Activated B cell treated with CpG ODN at 0.5 μM for 24 hours (primary cell): Measurements from ENCODE around the gene PKD2. TPM values are rescaled to one million over a fixed set of nuclear protein-coding genes. Genes with fewer than 3 reads are reported as not detected.
"Not testable (repeated sequence)": the region's sequence is repeated elsewhere in the genome, so short reads cannot be mapped to it uniquely, and the experiment has no call there.

Experiments
- ATAC-seq: fragments of 200-7000 bp; cut with Tn5 transposase; one replicate; pipeline ENCODE4 v1.10.0; 2021; ENCODE audit warnings: low read depth, mild to moderate bottlenecking, moderate library complexity
- CTCF ChIA-PET: fragments of 350-600 bp; sonication (Branson Sonifier 250); formaldehyde crosslinking; loops from one replicate; lab custom pipeline; 2021; ENCODE audit warnings: antibody characterized with exemption; lab: Charles Lee
- POLR2A ChIA-PET: fragments of 350-600 bp; sonication (Branson Sonifier 250); formaldehyde crosslinking; loops from one replicate; lab custom pipeline; 2021; ENCODE audit warnings: antibody characterized with exemption; lab: Charles Lee
- DNase-seq: peaks from one replicate; pipeline ENCODE4 v3.0.0; 2022
- H3K27ac Mint-ChIP-seq: one replicate; pipeline ENCODE4 v1.8.0; 2020; ENCODE audit warnings: mixed read lengths
- H3K27me3 Mint-ChIP-seq: one replicate; pipeline ENCODE4 v1.8.0; 2021; ENCODE audit warnings: mixed read lengths
- H3K36me3 Mint-ChIP-seq: one replicate; pipeline ENCODE4 v1.8.0; 2021; ENCODE audit warnings: low read depth, mixed read lengths
- H3K4me1 Mint-ChIP-seq: one replicate; pipeline ENCODE4 v1.8.0; 2021; ENCODE audit warnings: mixed read lengths
- H3K4me3 Mint-ChIP-seq: one replicate; pipeline ENCODE4 v1.8.0; 2020; ENCODE audit warnings: mild to moderate bottlenecking, mixed read lengths
- H3K9me3 Mint-ChIP-seq: one replicate; pipeline ENCODE4 v1.8.0; 2020; ENCODE audit warnings: mixed read lengths
- CTCF ChIP-seq: fragments of 200-600 bp; IDR thresholded peaks from one replicate; pipeline ENCODE4 v1.8.0; 2022; ENCODE audit warnings: antibody characterized with exemption, mild to moderate bottlenecking
- intact Hi-C: fragments of 100-400 bp; cut with micrococcal nuclease; formaldehyde crosslinking; loops from one replicate; pipeline ENCODE4 v1.15.1; 2024
- total RNA-seq: library from RNA; stranded (reverse); gene quantifications from 2 replicates; pipeline ENCODE4 v1.2.3, GENCODE V29; 2022

PKD2 gene
- total RNA-seq, 1 donor from 2014 or later: 6.2 TPM

- intact Hi-C loops: loop anchor here (10.0 kb wide), 1 partner anchor 579 kb away; the partner anchor contains the start of gene HERC3
- no peaks in the 10 kb centered on the region for H3K9me3 Mint-ChIP-seq
- CTCF ChIA-PET: interaction anchor here (2.0 kb wide), 1 partner anchor 18 kb away, joined by 4 read pairs; no protein-coding TSS in a partner anchor
- DNase-seq (no peak), ATAC-seq (no peak)
- TF ChIP-seq CTCF: no peak
- POLR2A ChIA-PET: no interaction called here
- peaks cover 12% of the 10 kb centered on the region for H3K4me1 Mint-ChIP-seq
- H3K4me3 Mint-ChIP-seq: no peak overlapping the region
- no peak overlapping the region for H3K27ac Mint-ChIP-seq
- no peaks in the 10 kb centered on the region for H3K36me3 Mint-ChIP-seq
- peaks cover 2% of the 10 kb centered on the region for H3K27me3 Mint-ChIP-seq
Observed at GRCh38 chr4:88015659-88016295, 8.3 kb downstream of the PKD2 start.

- CTCF ChIA-PET: no interaction called here
Observed at GRCh38 chr4:88017516-88018297, 10.3 kb downstream of the PKD2 start.

GRCh38 chr4:88018466-88018865 is 11.0 kb downstream of the PKD2 start:
- DNase-seq (no peak), ATAC-seq (no peak)
- no peak overlapping the region for H3K4me3 Mint-ChIP-seq
- no peak overlapping the region for H3K27ac Mint-ChIP-seq
- ChIA-PET CTCF (no interaction called here), POLR2A (no interaction called here)
- no peaks in the 10 kb centered on the region for H3K4me1 Mint-ChIP-seq
- no peaks in the 10 kb centered on the region for H3K27me3 Mint-ChIP-seq
- H3K36me3 Mint-ChIP-seq: no peaks in the 10 kb centered on the region
- no peak for TF ChIP-seq CTCF
- intact Hi-C loops: loop anchor here (10.0 kb wide), 1 partner anchor 576 kb away; the partner anchor contains the start of gene HERC3
- no peaks in the 10 kb centered on the region for H3K9me3 Mint-ChIP-seq

More at GRCh38 chr4:88017516-88018297, 10.3 kb downstream of the PKD2 start:
- ATAC-seq (no peak), DNase-seq (no peak)
- no peak overlapping the region for H3K27ac Mint-ChIP-seq
- H3K27me3 Mint-ChIP-seq: no peaks in the 10 kb centered on the region
- no peaks in the 10 kb centered on the region for H3K9me3 Mint-ChIP-seq
- intact Hi-C loops: loop anchor here (10.0 kb wide), 1 partner anchor 577 kb away; the partner anchor contains the start of gene HERC3
- no peak overlapping the region for H3K4me3 Mint-ChIP-seq
- peaks cover 5% of the 10 kb centered on the region for H3K4me1 Mint-ChIP-seq
- H3K36me3 Mint-ChIP-seq: no peaks in the 10 kb centered on the region
- TF ChIP-seq CTCF: no peak
- POLR2A ChIA-PET: no interaction called here

GRCh38 chr4:88021824-88022223 is 14.4 kb downstream of the PKD2 start:
- H3K9me3 Mint-ChIP-seq: peaks cover 9% of the 10 kb centered on the region
- H3K36me3 Mint-ChIP-seq: peaks cover 10% of the 10 kb centered on the region
- POLR2A ChIA-PET: no interaction called here
- H3K4me3 Mint-ChIP-seq: no peak overlapping the region
- no peaks in the 10 kb centered on the region for H3K27me3 Mint-ChIP-seq
- no peak overlapping the region for H3K27ac Mint-ChIP-seq
- no peak for ATAC-seq
- DNase-seq: no peak
- CTCF ChIA-PET: interaction anchor here (1.2 to 1.5 kb wide), 3 partner anchors 11 to 494 kb away, joined by 3 to 5 read pairs (median 4); no protein-coding TSS in a partner anchor
- intact Hi-C loops: no loop called here
- no peak for TF ChIP-seq CTCF
- no peaks in the 10 kb centered on the region for H3K4me1 Mint-ChIP-seq

GRCh38 chr4:88022289-88022688 is 14.9 kb downstream of the PKD2 start:
- no peak for ATAC-seq
- H3K27ac Mint-ChIP-seq: no peak overlapping the region
- no peak for DNase-seq
- no peaks in the 10 kb centered on the region for H3K27me3 Mint-ChIP-seq
- peaks cover 10% of the 10 kb centered on the region for H3K36me3 Mint-ChIP-seq
- ChIA-PET POLR2A (no interaction called here), CTCF (interaction anchor here (1.2 to 1.4 kb wide), 2 partner anchors 190 to 493 kb away, joined by 3 to 4 read pairs; no protein-coding TSS in a partner anchor)
- no peak overlapping the region for H3K4me3 Mint-ChIP-seq
- TF ChIP-seq CTCF: no peak
- intact Hi-C loops: no loop called here
- H3K9me3 Mint-ChIP-seq: peaks cover 9% of the 10 kb centered on the region
- H3K4me1 Mint-ChIP-seq: no peaks in the 10 kb centered on the region

GRCh38 chr4:88025868-88026661 is 18.6 kb downstream of the PKD2 start:
- POLR2A ChIA-PET, CTCF ChIA-PET, H3K4me1 Mint-ChIP-seq, H3K27me3 Mint-ChIP-seq, intact Hi-C loops, ATAC-seq, H3K27ac Mint-ChIP-seq, H3K4me3 Mint-ChIP-seq, DNase-seq, H3K36me3 Mint-ChIP-seq: not testable (repeated sequence)
- H3K9me3 Mint-ChIP-seq: peaks cover 12% of the 10 kb centered on the region
